22Rv1 (cell line): ENCODE results near the gene NPAS2.

ENCODE experiments used
- H3K27ac ChIP-seq: fragments of 450-650 bp; 2 replicates; pipeline ENCODE4 v1.5.1; 2017
- CTCF ChIP-seq: fragments of 450-650 bp; IDR thresholded peaks from 2 replicates; pipeline ENCODE4 v1.5.1; 2017; ENCODE audit warnings: mild to moderate bottlenecking
- ZFX ChIP-seq: fragments of 450-650 bp; IDR thresholded peaks from 2 replicates; pipeline ENCODE4 v1.6.1; 2017; ENCODE audit warnings: antibody characterized with exemption, borderline replicate concordance

Gene NPAS2

GRCh38 chr2:100806550-100806949, 13.4 kb upstream of the NPAS2 start:
- no peak for TF ChIP-seq ZFX
- no peak for TF ChIP-seq CTCF
- no peak overlapping the region for H3K27ac ChIP-seq

GRCh38 chr2:100807707-100808106, 12.2 kb upstream of the NPAS2 start:
- TF ChIP-seq CTCF (no peak), ZFX (no peak)
- no peak overlapping the region for H3K27ac ChIP-seq

- no peak overlapping the region for H3K27ac ChIP-seq
- TF ChIP-seq ZFX (no peak), CTCF (no peak)
These were observed 11.4 kb upstream of the NPAS2 start for GRCh38 chr2:100808582-100808981.

GRCh38 chr2:100809506-100809905, 10.4 kb upstream of the NPAS2 start:
- TF ChIP-seq CTCF, result no peak
- TF ChIP-seq ZFX, result no peak
- no peak overlapping the region for H3K27ac ChIP-seq

GRCh38 chr2:100810603-100811145, 9.3 kb upstream of the NPAS2 start:
- no peak overlapping the region for H3K27ac ChIP-seq

GRCh38 chr2:100812116-100812515, 7.8 kb upstream of the NPAS2 start:
- TF ChIP-seq ZFX (no peak), CTCF (no peak)
- no peak overlapping the region for H3K27ac ChIP-seq

More at GRCh38 chr2:100810603-100811145, 9.3 kb upstream of the NPAS2 start:
- no peak for TF ChIP-seq ZFX

- no peak overlapping the region for H3K27ac ChIP-seq
- no peak for TF ChIP-seq CTCF
- no peak for TF ChIP-seq ZFX
These were observed 7.4 kb upstream of the NPAS2 start for GRCh38 chr2:100812573-100812972.

- no peak overlapping the region for H3K27ac ChIP-seq
- no peak for TF ChIP-seq ZFX
- TF ChIP-seq CTCF, result no peak
These were observed 6.4 kb upstream of the NPAS2 start for GRCh38 chr2:100813527-100813926.
